ENCODE results near the gene FRMD5. TPM values are rescaled to one million over a fixed set of nuclear protein-coding genes. Genes with fewer than 3 reads are reported as not detected.
"Not testable (repeated sequence)": the region's sequence is repeated elsewhere in the genome, so short reads cannot be mapped to it uniquely, and the experiment has no call there.

The FRMD5 gene
- total and polyA plus RNA-seq, 11 donors: 12.5 to 110 (median 55.7) TPM

DNA sequence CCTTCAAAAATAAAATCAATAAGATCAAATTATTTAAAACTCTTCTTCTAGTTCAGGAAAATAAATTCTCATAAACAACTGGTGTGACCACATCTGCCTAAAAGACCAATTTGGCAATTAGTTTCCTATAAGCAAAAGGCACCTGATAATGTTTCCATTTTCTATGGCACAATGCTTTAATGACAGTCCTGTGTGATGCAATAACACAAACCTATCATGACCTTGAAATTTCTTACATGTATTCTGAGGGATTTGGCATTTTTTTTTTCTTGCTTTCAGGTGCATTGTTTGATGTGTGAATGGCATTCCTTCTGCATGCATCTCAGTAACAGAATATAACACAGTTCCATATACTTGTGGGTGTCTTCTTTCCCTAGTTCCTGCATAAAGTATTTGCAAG is 32.5 kb upstream of the FRMD5 start:
- peaks cover 0 to 5% (median 0%) of the 10 kb centered on the region in 12 donors for H3K9me3 ChIP-seq
- no peaks in the 10 kb centered on the region for H3K27me3 ChIP-seq
- H3K4me1 ChIP-seq: no peaks in the 10 kb centered on the region
- H3K4me3 ChIP-seq: no peak overlapping the region
- DNase-seq: no peak
- no peak for ATAC-seq
- H3K36me3 ChIP-seq: no peaks in the 10 kb centered on the region
- no peak for TF ChIP-seq POLR2A (IDR thresholded peaks at IDR 0.05)
- TF ChIP-seq, protein P1, sequence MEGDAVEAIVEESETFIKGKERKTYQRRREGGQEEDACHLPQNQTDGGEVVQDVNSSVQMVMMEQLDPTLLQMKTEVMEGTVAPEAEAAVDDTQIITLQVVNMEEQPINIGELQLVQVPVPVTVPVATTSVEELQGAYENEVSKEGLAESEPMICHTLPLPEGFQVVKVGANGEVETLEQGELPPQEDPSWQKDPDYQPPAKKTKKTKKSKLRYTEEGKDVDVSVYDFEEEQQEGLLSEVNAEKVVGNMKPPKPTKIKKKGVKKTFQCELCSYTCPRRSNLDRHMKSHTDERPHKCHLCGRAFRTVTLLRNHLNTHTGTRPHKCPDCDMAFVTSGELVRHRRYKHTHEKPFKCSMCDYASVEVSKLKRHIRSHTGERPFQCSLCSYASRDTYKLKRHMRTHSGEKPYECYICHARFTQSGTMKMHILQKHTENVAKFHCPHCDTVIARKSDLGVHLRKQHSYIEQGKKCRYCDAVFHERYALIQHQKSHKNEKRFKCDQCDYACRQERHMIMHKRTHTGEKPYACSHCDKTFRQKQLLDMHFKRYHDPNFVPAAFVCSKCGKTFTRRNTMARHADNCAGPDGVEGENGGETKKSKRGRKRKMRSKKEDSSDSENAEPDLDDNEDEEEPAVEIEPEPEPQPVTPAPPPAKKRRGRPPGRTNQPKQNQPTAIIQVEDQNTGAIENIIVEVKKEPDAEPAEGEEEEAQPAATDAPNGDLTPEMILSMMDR (IDR thresholded peaks at IDR 0.05): no peak
- H3K27ac ChIP-seq: no peak overlapping the region
- intact Hi-C loops (cut with DNase I): loop anchor here in 1 of 10 donors (10.0 kb wide), 1 partner anchor 323 kb away; no protein-coding TSS in a partner anchor

DNA sequence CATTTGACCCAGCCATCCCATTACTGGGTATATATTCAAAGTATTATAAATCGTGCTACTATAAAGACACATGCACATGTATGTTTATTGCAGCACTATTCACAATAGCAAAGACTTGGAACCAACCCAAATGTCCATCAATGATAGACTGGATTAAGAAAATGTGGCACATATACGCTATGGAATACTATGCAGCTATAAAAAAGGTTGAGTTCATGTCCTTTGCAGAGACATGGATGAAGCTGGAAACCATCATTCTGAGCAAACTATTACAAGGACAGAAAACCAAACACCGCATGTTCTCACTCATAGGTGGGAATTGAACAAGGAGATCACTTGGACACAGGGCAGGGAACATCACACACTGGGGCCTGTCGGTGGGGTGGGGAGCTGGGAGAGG is 31.9 kb upstream of the FRMD5 start:
- 93 to 97% (median 94%) methylated on average over 4 of the region's 4 CpGs for WGBS, 4 donors

DNA sequence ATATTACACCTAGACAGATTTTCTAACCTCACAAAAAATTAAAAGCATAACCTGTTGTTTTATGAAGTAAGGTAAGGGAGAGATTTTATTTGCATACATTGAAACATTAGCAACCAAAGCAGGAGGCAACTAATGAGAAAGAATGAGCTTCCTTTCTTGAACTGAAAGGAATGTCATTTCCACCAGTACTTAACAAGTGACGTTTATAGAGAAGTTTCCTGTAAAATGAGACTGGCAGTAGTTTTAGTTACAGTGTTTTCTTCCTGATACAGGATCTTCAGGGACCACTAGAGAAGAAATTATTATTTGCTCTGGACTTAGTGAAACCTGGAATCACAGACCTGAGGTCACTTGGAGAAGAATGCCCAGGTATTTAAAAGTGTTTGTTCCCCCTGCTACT is 27.4 kb upstream of the FRMD5 start:
- no peaks in the 10 kb centered on the region for H3K27me3 ChIP-seq
- intact Hi-C loops (cut with DNase I): loop anchor here in 1 of 10 donors (10.0 kb wide), 1 partner anchor 318 kb away; no protein-coding TSS in a partner anchor
- peaks cover 0 to 5% (median 0%) of the 10 kb centered on the region in 12 donors for H3K9me3 ChIP-seq
- 37 to 48% (median 43%) methylated on average over 1 of the region's 1 CpG for WGBS, 4 donors
- DNase-seq (no peak), ATAC-seq (no peak)
- H3K4me3 ChIP-seq: no peak overlapping the region
- no peak overlapping the region for H3K27ac ChIP-seq
- no peaks in the 10 kb centered on the region for H3K36me3 ChIP-seq
- H3K4me1 ChIP-seq: no peaks in the 10 kb centered on the region
- no peak for TF ChIP-seq POLR2A (IDR thresholded peaks at IDR 0.05)
- TF ChIP-seq, protein P1 (IDR thresholded peaks at IDR 0.05): no peak

More for the DNA sequence above, 31.9 kb upstream of the FRMD5 start:
- H3K27me3 ChIP-seq, H3K36me3 ChIP-seq, H3K4me3 ChIP-seq, H3K27ac ChIP-seq, H3K4me1 ChIP-seq, H3K9me3 ChIP-seq, ATAC-seq, DNase-seq: not testable (repeated sequence)
- intact Hi-C loops (cut with DNase I): loop anchor here in 1 of 10 donors (10.0 kb wide), 1 partner anchor 322 kb away; no protein-coding TSS in a partner anchor

DNA sequence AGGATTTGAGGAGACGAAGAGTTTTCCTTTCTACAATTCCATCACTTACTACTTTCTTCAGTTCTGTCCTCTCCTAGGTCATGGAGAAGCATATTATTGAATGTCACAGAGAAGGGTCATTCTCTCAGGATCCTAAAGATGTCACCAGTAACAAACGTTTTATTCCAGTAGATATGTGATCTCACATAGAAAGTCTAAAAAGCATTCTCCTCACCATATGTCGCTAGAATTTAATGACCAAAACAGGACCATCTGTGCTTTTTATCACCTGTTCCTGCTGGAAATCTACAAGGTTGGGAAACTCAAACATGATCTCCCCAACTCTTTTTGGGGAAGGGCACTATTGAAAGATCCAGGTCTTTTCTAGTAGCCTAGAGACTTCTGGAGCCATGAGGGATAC is 24.0 kb upstream of the FRMD5 start:
- Histone ChIP-seq H3K4me3 (no peak overlapping the region), H3K4me1 (no peaks in the 10 kb centered on the region), H3K27me3 (no peaks in the 10 kb centered on the region), H3K9me3 (no peaks in the 10 kb centered on the region), H3K27ac (no peak overlapping the region), H3K36me3 (no peaks in the 10 kb centered on the region)
- WGBS, 4 donors: 64 to 75% (median 68%) methylated on average over 3 of the region's 3 CpGs
- DNase-seq (no peak), ATAC-seq (no peak)
- TF ChIP-seq, protein P1 (IDR thresholded peaks at IDR 0.05): no peak
- no peak for TF ChIP-seq POLR2A (IDR thresholded peaks at IDR 0.05)
- intact Hi-C loops (cut with DNase I): loop anchor here in 8 of 10 donors (2.0 to 10.0 kb wide), 6 partner anchors 312 to 347 kb away; no protein-coding TSS in a partner anchor

DNA sequence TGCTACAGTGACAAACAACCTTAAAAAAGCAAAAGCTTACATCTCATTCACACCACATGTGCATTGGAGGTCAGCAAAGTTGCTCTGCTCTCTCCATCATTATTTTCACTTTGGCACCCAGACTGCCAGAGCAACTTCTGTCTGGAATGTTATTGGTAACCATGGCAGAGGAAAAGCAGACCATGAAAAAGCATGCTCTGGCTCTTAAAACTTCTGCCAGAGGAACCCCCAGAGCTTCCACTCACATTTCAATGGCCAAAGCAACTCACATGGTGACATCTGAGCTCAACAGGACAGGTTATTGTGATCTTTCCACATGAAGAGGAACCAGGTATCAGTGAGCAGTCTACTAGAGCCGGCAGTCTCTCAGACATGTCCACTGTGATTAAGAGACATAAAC is 21.9 kb upstream of the FRMD5 start:
- H3K27me3 ChIP-seq: peaks cover 0 to 4% (median 0%) of the 10 kb centered on the region in 9 donors
- ATAC-seq (no peak), DNase-seq (no peak)
- intact Hi-C loops (cut with DNase I): loop anchor here in 8 of 10 donors (5.0 to 10.0 kb wide), 5 partner anchors 310 to 345 kb away; no protein-coding TSS in a partner anchor
- H3K27ac ChIP-seq: no peak overlapping the region
- H3K4me3 ChIP-seq: no peak overlapping the region
- no peaks in the 10 kb centered on the region for H3K9me3 ChIP-seq
- H3K4me1 ChIP-seq: no peaks in the 10 kb centered on the region
- no peak for TF ChIP-seq POLR2A (IDR thresholded peaks at IDR 0.05)
- TF ChIP-seq, protein P1 (IDR thresholded peaks at IDR 0.05): no peak
- 33 to 64% (median 56%) methylated on average over 1 of the region's 1 CpG for WGBS, 4 donors
- no peaks in the 10 kb centered on the region for H3K36me3 ChIP-seq
